ENCODE measurements around the gene CLEC4G.

The CLEC4G gene

DNA sequence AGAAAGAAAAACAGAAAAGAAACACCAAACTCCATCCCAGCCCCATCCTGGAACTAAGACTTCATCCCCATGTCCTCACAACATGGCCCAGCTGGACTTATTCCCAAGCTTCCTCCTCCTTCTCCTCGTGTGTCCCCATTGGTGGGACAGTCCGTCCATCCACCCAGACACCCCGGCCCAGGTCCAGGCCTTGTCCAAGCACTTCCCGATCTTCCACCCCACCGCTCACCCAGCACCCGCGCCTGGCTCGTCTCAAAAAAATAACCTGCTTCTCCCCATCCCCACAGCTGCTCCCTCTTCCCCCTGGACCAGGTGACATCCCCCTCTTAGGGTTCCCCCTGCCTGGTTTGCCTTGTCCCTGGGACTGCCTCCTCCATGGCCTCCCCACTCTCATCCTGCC, 28.6 kb downstream of the CLEC4G start:
- H3K4me3 ChIP-seq (ENCODE audit: low read length) = no peak overlapping the region
- DNase-seq (ENCODE audit: low read depth) = no peak
- TF ChIP-seq, protein P1, sequence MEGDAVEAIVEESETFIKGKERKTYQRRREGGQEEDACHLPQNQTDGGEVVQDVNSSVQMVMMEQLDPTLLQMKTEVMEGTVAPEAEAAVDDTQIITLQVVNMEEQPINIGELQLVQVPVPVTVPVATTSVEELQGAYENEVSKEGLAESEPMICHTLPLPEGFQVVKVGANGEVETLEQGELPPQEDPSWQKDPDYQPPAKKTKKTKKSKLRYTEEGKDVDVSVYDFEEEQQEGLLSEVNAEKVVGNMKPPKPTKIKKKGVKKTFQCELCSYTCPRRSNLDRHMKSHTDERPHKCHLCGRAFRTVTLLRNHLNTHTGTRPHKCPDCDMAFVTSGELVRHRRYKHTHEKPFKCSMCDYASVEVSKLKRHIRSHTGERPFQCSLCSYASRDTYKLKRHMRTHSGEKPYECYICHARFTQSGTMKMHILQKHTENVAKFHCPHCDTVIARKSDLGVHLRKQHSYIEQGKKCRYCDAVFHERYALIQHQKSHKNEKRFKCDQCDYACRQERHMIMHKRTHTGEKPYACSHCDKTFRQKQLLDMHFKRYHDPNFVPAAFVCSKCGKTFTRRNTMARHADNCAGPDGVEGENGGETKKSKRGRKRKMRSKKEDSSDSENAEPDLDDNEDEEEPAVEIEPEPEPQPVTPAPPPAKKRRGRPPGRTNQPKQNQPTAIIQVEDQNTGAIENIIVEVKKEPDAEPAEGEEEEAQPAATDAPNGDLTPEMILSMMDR (conservative IDR thresholded peaks at IDR 0.05; ENCODE audit: low read depth, low read length) = no peak

DNA sequence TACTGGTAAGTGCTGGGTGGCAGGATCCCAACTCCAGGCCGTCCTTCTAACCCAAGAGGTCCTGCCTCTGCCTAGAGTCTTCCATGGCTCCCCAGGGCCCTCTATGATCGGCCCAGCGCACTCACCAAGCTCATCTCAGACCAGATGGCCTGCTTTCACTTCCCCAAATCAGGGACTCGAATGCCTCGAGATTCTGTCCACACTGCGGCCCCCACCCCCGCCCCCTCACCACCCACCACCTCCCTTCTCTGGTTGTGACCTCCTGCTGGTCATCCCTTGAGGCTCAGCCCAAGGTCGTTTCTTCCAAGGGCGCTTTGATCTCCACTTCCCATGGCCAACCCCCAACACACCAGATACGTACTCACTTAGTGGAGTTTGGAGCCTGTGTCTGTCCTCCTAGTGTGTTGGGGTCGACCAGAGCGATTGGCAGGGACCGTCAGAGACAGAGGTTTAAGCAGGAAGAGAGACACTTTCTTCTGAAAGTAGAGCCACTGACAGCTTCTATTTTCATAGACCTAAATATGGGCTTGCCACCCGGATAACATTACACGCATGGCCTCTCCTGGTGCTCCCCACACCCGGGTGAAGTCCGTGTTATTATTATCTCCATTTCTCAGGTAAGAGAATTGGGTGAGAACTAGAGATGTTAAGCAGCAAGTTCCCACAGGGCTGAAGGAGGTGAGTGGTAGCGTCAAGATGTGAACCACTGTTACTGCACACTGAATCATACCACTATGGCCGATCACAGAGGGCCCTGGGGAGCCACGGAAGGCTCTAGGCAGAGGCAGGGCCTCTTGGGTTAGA, 30.1 kb downstream of the CLEC4G start, which contains the start of gene FCER2:
Gene FCER2, minus strand, starts transcription at position 478 of the 804 bp plus-strand sequence. CDS start 2,371 bp downstream, outside the sequence.
- no peak for DNase-seq (ENCODE audit: low read depth)

DNA sequence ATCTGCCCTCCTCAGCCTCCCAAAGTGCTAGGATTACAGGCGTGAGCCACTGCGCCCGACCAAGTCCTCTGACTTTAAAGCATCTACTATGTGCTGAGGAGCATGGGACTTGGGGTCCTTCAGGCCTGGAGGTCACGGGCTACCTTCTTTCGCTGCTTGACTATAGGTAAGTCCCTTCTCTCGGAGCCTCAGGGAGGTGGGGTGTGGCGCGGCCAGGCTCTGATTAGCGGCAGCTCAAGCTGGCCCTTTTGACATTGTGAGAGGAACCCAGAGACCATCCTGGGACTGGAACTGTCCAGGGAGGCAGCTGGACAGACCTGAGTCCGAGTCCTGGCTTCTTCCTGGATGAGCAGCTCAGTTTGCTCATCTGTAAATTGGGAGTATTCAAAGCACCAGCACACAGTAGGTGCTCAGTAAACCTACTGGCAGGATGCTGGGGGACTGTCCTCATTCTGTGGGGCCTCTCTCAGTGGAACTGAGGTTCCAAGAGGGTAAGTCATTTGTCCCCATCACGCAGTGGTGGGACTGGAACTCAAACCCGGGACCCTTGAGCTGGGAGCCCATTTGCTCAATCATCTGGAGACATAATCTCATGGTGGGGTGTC, 30.8 kb downstream of the CLEC4G start:
- no peak overlapping the region for H3K4me3 ChIP-seq (ENCODE audit: low read length)
- TF ChIP-seq, protein P1 (conservative IDR thresholded peaks at IDR 0.05; ENCODE audit: low read depth, low read length) = no peak
- DNase-seq (ENCODE audit: low read depth) = no peak

More for the DNA sequence above, 30.1 kb downstream of the CLEC4G start, which contains the start of gene FCER2:
- no peak within 1 kb of the TSS for H3K4me3 ChIP-seq (ENCODE audit: low read length)
- TF ChIP-seq, protein P1 (conservative IDR thresholded peaks at IDR 0.05; ENCODE audit: low read depth, low read length) = no peak

DNA sequence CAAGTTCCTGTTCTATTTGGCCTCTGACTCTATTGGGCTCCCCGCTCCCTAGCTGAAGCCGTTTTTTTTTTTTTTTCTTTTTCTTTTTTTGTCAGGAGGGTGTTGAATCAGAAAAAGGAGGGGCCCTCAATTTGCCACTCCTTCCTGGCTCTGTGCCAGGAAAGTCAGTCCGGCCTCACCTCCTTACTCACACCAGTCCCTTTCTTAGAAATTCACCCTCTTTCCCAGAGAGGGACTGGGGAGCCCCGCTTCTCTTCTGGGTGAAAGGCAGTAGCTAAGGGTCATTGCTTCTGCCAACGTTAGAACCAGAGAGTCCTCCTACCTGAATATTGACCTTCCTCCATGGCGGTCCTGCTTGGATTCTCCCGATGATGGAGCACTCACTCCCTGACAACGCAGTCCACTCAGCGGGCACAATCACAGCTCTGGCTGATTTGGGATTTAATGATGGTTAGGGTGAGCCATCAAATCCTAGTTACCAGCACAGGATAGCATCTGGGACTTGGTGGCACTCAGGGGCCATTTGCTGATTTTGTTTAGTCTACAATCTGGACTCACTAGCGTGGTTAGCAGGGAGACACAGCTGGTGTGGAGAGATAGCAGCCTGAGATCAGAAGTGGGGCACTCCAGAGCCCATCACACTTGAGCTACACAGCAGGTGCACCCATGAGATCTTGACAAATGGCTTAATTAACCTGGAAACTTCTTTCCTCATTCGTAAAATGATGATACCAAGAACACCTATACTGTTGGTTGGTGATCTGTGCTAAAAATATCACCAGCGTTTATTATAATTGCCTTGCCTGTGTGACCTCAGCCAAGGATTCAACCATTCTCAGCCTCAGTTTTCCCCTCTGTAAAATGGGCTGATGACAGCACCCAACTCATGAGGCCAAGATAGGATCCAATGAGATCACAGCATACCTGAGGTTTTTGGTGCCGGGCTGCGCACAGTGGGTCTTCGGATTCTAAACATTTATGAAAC, 32.2 kb downstream of the CLEC4G start:
- no peak for DNase-seq (ENCODE audit: low read depth)
- no peak overlapping the region for H3K4me3 ChIP-seq (ENCODE audit: low read length)
- TF ChIP-seq, protein P1 (conservative IDR thresholded peaks at IDR 0.05; ENCODE audit: low read depth, low read length) = no peak

DNA sequence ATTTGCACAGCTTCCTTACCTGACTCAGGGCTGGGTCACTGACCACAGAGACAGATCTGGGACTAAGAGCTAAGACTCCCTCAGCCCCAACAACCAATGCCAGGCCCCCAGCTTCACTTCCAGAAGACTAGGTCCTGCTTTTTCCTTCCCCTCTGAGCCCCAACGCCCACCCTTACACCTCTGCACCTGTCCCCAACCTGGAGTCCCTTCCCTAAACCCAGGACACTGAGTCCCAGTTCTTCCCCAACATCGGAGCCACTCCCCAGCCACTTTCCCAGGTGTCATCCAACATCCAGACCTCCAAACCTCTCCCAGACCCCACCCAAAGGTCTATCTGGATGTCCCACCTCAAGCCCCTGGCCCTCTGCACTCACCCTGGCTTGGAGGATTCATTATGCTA, 32.9 kb downstream of the CLEC4G start:
- TF ChIP-seq, protein P1 (conservative IDR thresholded peaks at IDR 0.05; ENCODE audit: low read depth, low read length) = no peak
- DNase-seq (ENCODE audit: low read depth) = no peak
- no peak overlapping the region for H3K4me3 ChIP-seq (ENCODE audit: low read length)

DNA sequence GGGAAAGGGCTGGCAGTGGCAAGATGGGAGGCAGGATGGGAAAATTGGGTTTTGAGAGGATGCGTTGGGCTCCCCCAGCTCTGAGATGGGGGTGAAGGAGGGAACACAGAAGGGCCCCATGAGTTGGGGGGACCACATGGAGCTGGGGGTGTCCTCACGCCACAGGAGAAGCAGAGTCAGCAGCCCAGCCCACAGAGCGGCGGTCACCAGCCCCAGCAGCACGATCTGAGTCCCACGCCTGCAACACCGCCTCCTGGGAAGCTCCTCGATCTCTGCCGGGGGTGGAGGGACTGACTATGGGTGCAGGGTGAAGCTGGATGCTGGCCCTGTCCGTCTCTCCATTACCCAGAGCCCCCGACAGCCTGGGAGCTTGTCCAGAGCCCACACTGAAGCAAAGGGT, 33.3 kb downstream of the CLEC4G start:
- TF ChIP-seq, protein P1 (conservative IDR thresholded peaks at IDR 0.05; ENCODE audit: low read depth, low read length) = no peak
- no peak overlapping the region for H3K4me3 ChIP-seq (ENCODE audit: low read length)
- DNase-seq (ENCODE audit: low read depth) = no peak
